CD4-positive, alpha-beta T cell treated with Interleukin-15 for 1 hour (primary cell): ENCODE results near the gene SPATA16.
"Not testable (repeated sequence)": the region's sequence is repeated elsewhere in the genome, so short reads cannot be mapped to it uniquely, and the experiment has no call there.

Source experiments
- DNase-seq: peaks from one replicate; pipeline ENCODE4 v3.0.0-alpha.2; 2020

Gene SPATA16, protein sequence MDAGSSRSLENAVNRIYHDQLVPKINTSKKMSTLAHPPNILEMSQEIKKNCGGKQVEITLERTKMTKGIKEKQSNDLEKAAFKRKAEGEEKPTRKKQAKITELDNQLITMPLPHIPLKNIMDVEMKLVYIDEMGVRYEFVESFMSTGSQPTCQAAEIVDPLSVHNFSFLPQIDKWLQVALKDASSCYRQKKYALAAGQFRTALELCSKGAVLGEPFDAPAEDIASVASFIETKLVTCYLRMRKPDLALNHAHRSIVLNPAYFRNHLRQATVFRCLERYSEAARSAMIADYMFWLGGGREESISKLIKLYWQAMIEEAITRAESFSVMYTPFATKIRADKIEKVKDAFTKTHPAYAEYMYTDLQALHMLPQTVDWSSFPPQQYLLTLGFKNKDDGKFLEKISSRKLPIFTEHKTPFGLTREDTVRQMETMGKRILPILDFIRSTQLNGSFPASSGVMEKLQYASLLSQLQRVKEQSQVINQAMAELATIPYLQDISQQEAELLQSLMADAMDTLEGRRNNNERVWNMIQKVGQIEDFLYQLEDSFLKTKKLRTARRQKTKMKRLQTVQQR

DNA sequence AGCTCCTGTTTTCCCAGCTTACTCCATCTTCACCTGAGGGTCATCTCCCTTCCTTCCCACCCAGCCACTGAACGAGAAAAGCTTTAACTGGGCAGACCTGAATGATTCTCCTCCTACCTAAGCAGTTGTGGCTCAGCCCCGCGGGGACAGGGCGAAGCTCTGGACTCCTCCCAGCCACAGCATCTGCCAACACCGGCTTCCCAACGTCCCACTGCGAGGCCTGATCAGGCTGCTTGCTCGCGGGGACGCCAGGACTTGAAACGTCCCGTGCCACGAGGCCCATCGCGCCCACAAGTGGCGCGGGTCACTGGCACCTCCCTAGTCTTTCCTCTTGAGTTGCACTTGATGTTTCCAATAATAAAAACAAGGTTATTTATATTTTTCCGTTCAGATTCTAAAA is at the start of gene SPATA16:
TSS of gene SPATA16 (minus strand) at position 250 of the 400 bp plus-strand sequence. CDS start 23,504 bp downstream, outside the sequence.
- no peak for DNase-seq

DNA sequence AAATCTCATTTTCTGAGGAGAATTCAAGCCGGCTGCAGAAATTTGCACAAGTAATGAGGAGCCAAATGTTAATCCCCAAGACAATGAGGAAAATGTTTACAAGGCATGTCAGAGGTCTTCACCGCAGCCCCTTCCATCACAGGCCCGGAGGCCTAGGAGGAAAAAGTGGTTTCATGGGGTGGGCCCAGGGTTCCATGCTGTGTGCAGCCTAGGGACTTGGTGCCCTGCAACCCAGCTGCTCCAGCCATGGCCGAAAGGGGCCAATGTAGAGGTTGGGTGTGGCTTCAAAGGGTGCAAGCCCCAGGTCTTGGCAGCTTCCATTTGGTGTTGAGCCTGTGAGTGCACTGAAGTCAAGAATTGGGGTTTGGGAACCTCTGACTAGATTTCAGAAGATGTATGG is 42.0 kb upstream of the SPATA16 start:
- DNase-seq: not testable (repeated sequence)

DNA sequence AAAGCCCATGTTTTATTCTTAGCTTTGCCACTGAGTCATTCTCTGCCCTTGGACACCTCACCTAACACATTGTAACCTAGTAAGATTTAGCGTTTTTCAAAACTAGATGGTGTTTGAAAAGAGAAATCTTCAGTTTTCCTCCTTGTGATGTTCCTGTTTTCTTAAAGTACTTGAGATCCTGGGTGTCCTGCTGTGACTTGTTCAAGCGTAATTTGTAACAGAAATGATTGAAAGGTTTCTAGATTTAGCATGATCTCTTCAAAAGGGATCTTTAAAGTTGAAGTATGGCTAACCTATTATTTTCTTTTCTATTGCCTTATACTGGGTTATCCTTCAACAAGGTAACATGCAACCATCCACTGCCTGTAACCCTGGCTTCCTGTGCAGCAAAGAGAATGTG is 32.6 kb upstream of the SPATA16 start:
- no peak for DNase-seq

DNA sequence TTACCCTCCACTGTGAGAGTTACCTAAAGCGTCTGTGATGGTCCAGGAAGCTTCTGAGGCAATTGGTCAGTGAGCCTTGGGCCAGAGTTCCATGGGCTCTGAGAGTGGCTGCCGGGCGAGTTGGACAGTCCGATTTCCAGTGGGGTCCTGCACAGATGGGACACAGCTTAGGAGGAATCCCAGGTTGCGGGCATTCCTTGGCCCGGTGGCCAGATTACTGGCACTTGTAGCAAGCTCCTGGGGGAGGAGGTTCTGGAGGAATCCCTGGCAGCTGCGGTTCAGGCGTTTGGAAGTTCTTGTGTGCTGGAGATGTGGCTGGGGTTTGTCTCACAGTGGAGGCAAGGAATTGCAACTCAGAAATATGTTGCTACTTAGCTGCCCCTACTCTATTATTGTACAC is 18.1 kb upstream of the SPATA16 start:
- DNase-seq: not testable (repeated sequence)

DNA sequence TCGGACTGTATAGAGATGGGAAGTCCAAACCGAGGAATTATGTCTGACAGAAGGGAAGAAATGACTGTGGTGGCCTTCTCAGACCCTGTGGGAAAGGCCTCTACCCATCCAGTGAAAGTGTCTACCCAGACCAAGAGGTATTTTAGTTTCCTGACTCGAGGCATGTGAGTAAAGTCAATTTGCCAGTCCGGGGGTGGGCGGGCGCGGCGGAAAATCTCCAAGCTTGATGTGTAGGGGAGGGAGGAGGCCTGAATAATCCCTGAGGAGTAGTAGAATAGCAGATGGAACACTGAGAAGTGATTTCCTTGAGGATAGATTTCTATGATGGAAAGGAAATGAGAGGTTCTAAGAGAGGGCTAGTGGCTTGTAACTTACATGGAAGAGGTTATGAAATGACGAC is 15.5 kb upstream of the SPATA16 start:
- DNase-seq: not testable (repeated sequence)

DNA sequence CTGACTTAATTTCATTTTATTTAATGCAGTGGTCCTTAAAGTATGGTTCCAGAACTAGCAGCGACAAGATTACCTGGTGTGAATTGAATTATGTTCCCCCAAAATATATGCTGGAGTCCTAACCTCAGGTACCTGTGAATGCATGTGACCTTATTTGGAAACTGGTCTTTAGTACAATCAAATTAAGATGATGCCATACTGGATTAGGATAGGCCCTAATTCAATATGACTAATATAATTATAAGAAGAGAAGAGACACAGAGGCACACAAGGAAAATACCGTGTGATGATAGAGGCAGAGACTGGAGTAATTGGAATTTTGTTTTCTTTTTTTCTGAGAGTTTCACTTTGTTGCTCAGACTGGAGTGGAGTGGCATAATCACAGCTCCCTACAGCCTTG is 12.6 kb upstream of the SPATA16 start:
- no peak for DNase-seq

DNA sequence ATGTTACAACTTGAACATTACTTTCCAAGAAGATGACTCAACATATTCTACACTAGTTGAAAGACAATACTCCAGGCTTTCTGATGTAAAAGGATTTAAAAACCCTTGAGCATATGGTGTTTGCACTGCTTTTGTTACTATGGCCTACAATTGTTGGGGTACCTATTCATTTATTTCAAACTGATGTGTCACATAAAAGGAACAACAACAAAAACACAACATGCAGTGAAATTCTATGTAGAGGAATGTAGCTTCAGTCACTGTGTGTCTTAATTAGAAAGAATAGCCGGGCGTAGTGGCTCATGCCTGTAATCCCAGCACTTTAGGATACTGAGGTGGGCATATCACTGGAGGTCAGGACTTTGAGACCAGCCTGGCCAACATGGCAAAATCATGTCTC is 1.6 kb downstream of the SPATA16 start:
- no peak for DNase-seq

DNA sequence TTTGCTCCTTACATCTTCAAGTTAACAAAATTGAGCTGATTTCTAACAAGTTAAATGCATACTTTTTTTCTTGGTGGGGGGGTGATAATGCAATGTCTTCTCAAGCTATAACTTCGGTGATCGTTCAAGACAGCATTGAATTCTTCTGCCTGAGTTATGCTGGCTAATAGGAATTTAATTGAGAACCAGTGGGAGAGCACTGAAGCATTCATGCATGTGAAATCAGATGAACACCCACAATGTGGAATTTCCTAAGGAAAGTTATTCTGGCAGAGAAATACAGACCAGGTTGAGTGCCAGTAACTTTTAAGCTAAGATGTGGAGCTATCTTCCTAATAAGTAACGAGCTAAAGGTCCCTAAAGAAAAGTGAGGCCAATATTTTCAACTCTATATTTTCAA is 3.0 kb downstream of the SPATA16 start:
- no peak for DNase-seq

DNA sequence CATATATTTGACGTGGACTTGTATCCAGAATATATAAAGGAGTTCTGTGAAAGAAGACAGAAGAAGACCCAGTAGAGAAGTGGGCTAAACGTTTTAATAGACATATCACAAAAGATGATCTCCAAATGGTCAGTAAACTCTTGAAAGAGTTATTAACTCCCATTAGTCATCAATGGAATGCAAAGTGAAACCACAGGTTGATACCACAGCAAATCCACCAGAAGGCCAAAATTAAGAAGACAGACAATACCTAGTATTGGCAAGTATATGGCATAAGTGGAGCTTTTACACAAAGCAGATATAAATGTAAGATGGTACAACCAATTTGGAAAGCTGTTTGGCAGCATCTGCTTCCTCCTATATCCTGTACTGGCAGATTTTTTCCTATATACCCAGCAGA is 6.0 kb downstream of the SPATA16 start:
- no peak for DNase-seq

DNA sequence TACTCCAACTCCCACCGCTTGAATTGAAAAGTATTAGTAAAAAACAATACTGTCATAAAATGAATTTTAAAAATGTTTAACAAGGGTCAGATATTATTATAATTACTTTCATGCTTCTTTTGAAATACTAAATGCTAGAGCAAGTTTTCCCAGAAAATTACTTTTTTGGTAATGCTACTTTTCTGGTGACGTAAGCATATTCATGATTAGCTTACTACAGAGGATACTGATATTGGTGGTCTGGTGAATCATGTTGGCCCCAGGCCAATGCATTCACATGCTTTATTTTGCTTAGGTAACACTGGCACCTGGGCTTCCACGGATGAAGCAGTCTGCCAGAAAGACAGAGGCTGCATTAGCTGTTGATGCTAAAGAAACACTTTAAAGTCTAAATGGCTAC is 12.4 kb downstream of the SPATA16 start:
- DNase-seq: no peak

DNA sequence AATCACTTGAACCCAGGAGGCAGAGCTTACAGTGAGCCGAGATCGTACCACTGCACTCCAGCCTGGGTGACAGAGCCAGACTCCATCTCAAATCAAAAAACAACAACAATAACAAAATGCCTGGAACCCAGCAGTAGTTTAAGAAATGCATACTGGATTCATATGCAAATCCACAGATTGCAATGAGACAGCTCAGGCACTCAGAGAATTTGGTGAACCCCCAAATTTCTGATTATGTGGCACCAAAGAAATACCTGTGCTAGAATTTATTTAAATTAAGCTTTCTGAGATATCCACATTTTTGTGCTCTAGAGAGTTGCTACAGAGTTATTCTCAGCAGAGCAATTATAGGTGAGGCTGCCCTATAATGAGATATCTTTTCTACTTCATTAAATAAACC is 29.7 kb downstream of the SPATA16 start:
- no peak for DNase-seq

DNA sequence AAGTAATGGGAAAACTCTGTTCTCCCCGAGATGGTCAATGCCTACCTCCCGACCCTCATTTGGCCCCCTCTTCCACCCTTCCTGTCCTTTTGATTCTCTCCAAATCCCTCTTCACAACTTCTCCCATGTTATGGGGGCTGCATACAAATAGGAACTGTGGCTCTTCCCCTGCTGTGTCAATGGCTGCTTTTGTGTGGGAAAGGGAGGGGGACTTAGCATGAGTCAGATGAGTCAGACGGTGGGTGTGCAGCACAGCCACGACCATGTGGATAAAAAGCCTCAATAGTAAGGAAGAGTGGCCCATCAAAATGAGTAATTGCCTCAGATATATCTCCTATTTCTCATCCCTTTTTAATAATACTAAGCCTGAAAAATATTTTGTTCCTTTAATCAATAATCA is 31.9 kb downstream of the SPATA16 start:
- no peak for DNase-seq

DNA sequence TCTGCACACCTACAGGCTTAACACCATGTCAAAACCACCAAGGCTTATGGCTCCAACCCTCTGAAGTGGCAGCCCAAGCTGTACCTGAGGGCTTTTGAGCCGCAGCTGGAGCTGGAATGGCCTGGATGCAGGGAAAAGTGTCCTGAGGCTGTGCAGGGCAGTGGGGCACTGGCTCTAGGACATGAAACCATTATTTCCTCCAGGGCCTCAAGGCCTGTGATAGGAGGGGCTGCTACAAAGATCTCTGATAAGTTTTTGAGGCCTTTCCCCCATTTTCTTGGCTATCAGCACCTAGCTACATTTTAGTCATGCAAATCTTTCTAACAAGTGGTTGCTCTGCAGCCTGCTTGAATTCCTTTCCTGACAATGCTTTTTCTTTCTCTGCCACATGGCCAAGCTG is 37.6 kb downstream of the SPATA16 start:
- DNase-seq: no peak

DNA sequence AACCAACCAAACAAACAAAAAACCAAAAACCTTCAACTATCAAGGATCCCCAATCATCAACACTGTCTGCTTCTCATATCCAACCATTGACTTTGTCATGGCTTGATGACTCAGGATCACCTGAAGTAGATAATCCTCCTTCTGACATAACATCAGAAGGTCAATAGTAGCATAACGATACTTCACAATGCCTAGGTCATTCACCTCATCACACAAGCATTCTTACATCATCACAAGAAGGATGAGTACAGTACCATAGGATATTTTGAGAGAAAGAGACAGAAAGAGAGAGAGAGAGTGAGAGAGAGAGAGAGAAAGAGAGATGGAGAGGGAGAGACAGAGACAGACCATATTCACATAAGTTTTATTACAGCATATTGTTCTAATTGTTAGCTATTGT is 42.1 kb downstream of the SPATA16 start:
- no peak for DNase-seq

DNA sequence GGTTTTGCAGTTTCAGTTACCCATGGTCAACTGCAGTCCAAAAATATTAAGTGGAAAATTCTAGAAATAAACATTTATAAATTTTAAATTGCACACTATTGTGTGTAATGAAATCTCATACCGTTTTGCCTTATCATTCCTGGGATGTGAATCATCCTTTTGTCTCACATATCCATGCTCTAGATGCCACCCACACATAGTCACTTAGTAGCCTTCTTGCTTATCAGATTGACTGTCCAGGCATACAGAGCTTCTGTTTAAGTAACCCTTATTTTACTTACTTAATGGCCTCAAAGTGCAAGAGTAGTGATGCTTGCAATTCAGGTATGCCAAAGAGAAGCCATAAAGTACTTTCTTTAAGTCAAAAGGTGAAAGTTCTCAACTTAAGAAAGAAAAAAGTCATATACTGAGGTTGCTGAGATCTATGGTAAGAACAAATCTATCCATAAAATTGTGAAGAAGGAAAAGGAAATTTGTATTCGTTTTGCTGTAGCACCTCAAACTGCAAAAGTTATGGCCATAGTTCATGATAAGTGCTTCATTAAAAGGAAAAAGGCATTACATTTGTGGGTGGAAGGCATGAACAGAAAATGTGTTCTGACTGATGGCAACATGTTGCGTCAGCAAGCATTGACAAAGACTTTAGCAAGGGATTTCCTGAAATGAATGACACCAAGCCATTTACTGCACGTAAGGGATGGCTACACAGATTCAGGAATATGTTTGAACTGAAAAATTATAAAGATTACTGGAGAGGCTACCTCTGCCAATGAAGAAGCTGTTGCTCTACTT is 43.8 kb downstream of the SPATA16 start:
- DNase-seq: no peak

DNA sequence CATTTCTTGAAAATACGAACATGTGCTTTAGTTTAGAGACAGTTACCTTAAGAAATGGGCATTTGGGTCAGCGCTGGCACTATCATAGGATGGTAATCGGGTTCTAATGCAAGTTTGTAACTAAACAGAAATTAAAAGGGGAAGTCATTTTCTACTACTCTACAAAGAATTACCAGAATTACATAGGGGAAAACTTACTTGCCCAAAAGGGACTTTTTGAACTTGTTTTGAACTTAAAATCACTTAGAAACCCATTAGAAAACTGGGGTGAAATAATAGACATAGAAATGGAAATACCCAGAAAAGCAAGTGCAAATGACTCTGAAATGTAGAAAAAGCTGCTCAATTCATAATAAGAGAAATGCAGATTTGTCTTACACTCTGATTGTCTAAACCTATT is 44.9 kb downstream of the SPATA16 start:
- DNase-seq: no peak

DNA sequence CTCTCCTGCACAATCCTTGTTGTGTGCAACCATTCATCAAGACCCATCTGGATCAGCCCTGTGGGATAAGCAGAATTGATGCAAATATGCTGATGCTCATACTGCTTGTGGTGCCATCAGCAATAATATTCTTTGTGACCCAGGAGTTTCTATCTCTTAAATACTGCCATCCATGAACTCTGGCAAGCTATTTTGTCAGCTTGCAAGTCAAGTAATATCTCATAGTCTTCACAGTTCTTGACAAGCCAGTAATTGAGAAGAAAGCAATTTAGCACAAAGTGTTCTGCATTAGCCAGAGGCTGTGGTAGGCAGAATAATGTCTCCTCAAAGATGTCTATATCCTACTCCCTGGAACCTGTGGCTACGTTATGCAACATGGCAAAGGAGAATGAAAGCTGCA is 49.0 kb downstream of the SPATA16 start:
- DNase-seq: no peak

DNA sequence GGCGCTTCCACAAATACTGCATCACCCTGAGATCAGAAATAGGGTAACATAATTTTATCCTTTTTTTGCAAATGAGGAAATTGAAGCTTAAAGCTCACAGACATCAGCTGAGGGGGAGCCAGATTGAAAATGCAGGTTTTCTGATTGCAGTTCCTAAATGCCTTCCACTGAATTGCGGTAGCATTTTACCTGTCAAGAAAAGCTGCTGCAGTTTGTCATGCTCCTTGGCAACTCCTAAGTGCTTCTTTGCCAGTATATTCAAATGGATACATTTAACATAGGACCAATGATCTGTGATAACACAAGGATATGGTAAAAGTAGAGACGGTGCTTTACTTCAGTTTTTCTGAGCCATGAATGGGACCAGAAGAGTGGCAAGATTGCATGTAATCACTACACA is 50.5 kb downstream of the SPATA16 start:
- no peak for DNase-seq

DNA sequence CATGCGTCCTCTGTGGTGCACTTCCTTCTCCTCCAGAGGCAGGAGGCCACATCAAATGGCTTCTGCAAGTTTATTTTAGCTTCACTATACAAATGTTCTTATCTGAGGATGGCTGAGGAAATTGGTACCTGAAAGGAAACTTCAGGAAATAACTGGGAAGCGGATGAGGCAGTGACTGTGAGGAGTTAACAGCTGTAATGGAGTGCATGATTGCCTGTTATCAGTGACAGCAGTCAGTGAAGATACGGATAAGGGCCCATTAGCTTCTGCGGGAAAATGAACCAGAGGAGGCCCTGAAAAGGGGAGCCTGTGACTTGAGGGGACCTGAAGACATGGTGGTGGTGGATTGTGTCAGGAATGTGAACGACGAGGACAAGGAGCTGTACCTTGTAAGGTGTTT is 51.8 kb downstream of the SPATA16 start:
- no peak for DNase-seq

DNA sequence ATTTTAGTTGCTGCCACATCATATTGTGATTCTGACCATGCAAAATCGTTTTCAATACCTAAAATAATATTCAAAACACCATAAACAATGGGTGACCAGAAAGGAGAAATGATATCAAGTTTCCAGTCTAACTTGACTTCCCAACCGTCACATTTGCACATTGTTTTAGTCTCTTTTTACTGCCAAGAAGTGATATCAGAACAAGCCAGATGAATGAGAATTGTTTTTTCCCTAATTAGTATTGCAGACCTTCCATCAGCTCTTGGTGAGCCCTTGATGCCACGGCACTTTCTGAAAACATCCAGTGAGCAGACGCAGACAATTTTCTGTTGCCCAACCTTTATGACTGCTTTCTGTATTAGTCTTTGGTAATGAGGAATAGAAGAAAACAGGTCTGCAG is 62.5 kb downstream of the SPATA16 start:
- DNase-seq: no peak

DNA sequence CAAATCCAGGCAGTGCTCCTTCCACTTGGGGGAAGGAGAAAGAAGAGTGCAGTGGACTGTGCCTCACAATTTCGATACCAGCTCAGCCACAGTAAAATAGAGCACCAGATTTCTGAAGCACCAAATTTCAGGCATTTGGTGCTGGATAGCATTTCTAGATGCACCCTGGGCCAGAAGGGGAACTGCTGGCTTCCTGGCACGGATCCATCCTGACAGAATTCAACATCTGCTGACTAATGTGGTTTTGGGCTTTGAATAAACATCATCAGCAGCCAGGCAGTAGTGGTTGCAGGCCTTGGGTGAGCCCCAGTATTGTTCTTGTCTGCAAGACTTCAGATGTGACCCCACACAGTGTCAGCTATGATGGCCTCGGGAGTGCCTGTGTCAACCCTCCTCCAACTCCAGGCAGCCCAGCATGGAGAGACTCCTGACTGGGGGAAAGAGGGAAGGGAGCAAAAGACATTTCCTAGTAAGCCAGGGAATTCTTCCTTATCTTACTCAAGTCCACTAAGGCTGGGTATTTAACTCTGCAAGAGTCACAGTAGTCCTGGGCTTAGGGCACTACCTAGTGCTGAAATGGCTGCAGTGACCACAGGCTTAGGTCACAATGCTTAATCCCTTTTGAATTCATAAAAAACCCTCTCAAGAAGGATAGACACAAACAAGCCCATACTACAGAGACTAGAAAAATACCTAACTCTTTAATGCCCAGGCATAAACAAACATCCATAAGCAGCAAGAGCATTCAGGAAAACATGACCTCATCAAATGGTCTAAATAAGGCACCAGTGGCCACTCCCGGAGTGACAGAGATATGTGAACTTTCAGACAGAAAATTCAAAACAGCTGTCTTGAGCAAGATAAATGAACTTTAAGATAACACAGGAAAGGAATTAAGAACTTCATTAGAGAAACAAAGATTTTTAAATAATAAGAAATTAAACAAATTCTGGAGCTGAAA is 74.7 kb downstream of the SPATA16 start:
- no peak for DNase-seq

DNA sequence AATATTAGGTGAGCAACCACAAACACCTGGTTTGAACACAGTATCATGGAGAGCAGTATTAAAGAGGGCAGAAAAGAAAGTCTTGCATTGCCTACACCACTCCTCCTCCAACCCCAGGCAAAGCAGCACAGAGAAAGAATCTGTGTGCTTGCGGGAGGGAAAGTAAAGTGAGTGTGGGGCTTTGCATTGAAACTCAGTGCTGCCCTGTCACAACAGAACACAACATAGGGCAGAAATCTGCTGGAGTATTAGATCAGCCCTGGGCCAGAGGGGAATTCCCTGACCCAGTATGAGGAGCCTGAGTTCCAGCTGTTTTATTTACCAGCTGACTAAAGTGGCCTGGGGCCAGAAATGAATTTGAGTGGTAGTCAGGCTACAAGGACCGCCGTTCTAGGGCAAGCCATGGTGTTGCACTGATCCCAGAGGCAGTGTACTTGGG is 75.5 kb downstream of the SPATA16 start:
- no peak for DNase-seq

DNA sequence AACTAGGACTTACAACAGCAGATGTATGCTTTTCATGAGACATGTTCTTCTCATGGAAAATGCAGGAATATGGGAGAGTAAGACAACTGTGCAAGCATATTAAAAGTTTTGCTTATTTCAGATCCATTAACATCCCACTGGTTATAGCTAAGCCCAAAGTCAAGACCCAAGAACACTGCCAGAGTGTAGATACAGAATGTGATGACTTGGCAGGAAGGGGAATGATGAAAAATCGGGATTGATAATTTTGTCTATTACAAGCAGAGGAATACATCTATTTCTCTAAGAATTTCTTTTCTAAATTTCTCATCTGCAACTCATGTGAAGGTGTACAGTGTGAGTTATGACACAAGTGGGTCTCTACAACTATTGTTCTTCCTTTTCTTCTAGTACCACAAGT is 76.4 kb downstream of the SPATA16 start:
- DNase-seq: no peak
